Activated gamma-delta T cell (primary cell): ENCODE measurements around the gene GGT6.

Experiments used
- DNase-seq: peaks from one replicate; lab custom pipeline; 2025; lab: John Stamatoyannopoulos, UW

The GGT6 gene

GRCh38 chr17:4522661-4523060 lies 37.7 kb downstream of the GGT6 start:
- DNase-seq: no peak

GRCh38 chr17:4520894-4521600 lies 39.3 kb downstream of the GGT6 start:
- DNase-seq: no peak

- no peak for DNase-seq
Observed at GRCh38 chr17:4520060-4520893, 40.1 kb downstream of the GGT6 start.

DNA sequence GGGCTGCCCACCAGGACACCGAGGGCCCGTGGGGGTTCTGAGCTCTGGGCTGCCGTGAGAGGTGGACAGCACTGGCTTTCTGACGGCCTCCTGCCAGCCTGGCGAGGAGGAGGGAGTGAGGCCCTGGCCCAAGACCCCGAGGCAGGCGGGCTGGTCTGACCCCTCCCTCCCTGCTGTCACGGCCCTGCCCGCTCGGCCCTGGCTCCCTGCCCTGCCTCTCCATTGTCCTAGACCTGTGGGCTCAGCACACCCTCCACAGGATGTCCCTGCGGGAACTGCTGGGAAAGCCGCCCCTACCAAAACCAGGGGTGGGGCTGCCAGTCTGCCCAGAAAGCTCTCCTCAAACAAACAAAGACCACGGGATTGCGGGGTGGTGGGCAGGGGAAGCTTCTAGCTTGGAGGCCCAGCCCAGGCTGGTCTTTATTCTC lies 41.0 kb downstream of the GGT6 start:
- no peak for DNase-seq

DNA sequence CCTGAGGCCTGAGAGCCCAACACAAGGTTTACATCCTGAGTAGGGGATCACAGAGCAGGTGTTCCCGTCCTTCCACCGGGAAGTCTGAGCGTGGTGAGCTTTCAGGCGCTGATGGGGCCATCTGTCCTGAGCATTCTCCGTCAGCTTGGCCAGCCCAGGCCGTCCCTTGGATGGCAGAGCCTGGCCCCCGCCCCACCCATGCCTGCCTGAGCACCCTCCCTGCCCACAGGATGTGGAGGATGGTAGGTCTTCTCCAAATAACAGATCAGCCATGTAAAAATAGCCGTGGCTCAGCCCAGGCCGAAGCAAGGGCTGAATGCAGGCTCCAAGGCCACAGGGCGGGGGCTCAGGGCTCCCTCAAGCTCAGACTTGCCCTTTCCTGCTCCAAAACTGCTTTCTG lies 41.5 kb downstream of the GGT6 start:
- no peak for DNase-seq

- no peak for DNase-seq
Observed at GRCh38 chr17:4516735-4517134, 43.6 kb downstream of the GGT6 start.

DNA sequence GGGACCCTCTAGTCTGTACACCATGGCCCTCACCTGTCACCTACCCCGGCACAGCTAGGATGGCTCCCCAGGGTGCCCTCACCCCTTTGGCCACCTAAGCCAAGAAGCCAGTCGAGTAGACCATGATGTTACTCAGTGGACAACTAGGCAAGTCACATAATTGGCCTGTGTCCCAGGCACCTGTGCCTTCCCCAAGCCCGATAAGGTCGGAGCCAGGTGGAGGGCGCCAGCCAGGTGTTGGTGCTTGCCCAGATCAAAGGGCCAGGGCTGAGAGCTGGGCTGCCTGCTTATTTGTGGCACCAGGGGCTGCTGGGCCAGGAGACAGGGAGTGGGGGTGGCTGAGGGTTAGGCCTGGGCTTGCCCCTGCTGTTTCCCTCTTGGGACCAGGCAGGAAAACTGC lies 44.9 kb downstream of the GGT6 start:
- no peak for DNase-seq

- no peak for DNase-seq
Observed at GRCh38 chr17:4514779-4515178, 45.6 kb downstream of the GGT6 start.

DNA sequence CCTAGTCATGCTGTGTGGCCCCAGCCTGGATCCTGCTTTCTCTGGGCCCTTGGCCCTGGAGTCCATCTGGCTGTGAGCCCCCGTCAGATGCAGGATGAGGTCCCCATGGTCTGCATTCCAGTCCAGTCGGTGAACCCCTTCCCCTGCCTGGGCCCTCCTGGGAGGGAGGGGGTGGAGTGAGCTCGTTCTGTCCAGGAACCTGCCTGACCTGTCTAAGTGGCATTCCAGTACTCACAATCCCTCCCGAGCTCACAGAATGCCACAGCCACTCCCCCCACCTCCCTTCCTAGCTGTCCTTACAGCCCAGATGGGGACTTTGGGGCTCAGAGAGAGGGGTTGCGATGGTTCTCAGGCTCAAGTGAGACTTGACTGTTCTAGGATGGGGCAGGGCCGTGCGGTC lies 46.2 kb downstream of the GGT6 start:
- DNase-seq: no peak

- DNase-seq: no peak
Observed at GRCh38 chr17:4513113-4514032, 47.0 kb downstream of the GGT6 start.

DNA sequence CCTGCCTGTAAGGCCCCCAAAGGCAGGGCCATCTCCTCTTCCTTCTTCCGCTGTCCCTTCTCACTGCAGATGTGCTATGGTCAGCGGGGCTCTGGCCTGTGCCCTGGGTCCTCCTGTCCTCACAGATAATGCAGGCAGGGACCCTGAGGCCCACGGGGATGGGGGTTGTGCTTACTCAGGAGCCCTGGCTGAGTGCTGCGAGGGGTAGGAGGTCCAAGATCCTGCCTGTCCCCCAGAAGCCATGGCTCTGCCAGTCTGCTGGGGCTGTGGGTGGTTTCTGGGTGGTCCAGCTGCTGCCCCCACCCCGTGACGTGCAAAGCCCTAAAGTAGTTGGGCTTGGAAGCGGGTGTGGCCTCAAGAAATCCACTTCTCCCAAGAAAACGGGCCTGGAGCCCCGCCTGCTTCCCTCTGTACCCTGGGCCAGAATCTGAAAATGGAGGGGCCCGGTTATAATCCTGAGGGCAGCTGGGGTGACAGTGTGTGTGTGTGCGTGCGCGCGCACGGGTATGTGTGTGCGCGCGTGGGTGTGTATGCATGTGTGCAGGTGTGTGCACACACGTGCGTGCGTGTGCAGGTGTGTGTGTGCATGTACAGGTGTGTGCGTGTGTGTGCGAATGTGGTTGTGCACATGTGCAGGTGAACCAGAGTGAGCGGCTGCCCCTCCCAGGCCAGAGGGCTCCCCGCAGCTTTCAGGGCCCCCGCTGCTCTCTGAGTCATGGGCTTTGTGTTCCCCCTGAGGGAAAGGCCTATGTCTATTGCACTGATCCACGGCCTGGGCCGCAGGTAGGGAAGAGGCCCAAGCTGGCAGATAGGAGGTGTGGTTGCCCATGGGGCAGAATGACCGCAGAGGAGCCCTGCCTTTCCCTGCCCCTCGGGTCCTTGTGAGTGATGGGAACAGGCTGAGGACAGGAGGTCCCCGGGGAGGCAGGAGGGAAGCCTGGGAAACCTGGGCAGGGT lies 47.9 kb downstream of the GGT6 start:
- DNase-seq: no peak

GRCh38 chr17:4511199-4511932 lies 49.0 kb downstream of the GGT6 start:
- no peak for DNase-seq

- no peak for DNase-seq
Observed at GRCh38 chr17:4510618-4510941, 49.8 kb downstream of the GGT6 start.

GRCh38 chr17:4509923-4510617 lies 50.3 kb downstream of the GGT6 start:
- no peak for DNase-seq

DNA sequence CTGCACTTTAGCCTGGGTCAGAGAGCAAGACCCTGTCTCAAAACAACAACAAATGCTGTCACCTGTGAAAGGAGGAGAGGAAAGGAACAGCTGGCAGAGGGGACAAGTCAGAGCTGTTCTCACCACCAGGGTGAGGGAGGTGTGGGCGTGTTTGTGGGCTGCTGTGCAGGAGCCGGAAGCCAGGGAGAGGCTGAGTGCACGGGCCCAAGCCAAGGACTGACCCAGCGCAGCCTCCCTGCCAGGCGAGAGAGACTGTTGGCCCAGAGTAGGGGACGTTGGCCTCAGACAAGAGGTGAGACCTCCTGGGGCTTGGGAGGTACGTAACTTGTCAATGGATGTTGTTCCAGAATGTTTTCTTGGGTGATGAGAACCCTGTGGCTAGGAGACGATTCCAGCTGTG lies 51.0 kb downstream of the GGT6 start:
- no peak for DNase-seq

DNA sequence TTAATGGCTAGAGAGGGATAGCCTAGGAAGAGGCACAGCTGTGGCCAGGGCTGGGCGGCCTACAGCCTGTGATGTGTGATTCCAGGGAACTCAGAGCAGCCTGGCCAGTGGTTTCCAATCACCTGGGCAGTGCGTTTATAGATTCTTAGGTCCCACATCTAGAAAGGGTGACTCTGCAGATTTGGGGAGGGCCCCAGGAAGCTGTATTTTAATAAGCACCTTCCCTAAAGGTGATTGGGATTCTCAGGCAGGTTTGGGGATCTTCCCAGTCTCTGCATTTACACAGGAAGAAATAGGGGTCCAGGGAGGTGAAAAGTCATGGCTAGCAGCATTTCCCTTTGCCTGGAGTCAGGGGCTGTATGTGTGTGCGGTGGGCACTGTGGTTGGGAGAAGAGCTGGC lies 52.2 kb downstream of the GGT6 start:
- no peak for DNase-seq

DNA sequence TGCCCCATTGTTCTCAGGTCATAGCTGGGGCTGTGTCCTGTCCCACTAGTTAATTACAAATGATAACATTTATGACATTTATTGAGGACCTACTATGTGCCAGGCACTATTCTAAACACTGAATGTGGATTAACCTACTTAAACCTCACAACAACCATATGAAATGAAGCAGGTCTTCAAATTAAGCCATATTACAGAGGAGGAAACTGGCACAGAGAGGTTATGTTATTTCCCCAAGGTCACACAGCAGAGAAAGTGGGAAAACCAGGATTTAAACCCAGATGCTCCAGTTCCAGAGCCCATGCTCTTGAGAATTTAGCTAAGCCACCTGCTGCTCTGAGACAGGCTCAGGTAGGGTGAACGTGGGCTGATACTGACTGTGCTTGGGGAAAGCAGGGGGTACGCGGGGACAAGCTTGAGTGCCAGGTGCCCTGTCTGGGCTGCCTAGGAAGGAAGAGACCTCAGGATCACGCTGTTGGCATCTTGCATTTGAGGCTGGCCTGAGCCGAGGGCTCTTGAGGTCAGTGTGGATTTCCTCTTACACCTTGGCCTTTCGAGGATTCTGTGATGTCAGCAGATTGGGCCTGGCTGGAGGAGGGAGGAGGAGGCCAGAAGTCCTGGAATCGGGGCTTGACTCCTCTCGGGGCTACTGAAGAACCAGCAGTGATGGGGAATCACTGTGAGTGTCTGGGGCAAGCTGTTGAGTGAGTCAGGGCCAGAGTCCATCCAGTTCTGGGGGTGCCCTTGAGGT lies 52.8 kb downstream of the GGT6 start:
- no peak for DNase-seq
